GM18907 (cell line): ENCODE data around the gene RAD51B.
A peak's percentile ranks its signal among the peaks of the same experiment; 100 is the strongest.
"Not testable (repeated sequence)": the region's sequence is repeated elsewhere in the genome, so short reads cannot be mapped to it uniquely, and the experiment has no call there.

ENCODE experiments used
- ATAC-seq: cut with Tn5 transposase; IDR thresholded peaks from one replicate; pipeline ENCODE4 v1.9.1; 2021; ENCODE audit warnings: mild to moderate bottlenecking, moderate library complexity; ENCODE audit not compliant: unreplicated experiment

The RAD51B gene

DNA sequence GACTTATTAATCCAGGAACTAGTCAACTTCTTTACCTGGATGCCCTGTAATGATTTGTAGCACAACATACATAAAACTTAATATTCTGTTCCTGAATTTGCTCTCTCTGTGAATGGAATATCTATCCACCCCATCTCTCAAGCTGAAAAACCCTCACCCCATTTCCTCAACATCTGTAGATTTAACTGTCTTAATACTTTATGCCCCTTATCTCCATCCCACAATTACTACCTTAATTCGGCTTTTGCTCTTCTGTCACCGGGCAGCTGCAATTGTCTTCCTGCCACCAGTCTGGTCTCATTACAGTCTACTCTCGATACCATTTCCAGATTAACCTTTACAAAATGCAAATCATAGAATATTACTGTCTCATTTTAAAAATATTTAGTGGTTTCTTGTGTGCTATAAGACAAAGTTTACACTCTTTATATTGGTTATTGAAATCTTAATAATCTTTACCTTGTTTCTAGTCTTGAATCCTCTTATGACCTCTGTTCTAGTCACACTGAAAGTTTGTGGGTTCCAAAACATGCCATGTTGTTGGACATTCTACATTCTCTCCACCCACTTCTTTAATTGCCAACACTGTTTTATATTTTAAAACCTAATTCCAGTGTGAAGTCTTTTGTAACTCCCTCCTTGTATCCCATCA, 347.3 kb downstream of the RAD51B start:
- ATAC-seq = no peak

- ATAC-seq = no peak
Measured at GRCh38 chr14:68167383-68168087, 348.0 kb downstream of the RAD51B start.

DNA sequence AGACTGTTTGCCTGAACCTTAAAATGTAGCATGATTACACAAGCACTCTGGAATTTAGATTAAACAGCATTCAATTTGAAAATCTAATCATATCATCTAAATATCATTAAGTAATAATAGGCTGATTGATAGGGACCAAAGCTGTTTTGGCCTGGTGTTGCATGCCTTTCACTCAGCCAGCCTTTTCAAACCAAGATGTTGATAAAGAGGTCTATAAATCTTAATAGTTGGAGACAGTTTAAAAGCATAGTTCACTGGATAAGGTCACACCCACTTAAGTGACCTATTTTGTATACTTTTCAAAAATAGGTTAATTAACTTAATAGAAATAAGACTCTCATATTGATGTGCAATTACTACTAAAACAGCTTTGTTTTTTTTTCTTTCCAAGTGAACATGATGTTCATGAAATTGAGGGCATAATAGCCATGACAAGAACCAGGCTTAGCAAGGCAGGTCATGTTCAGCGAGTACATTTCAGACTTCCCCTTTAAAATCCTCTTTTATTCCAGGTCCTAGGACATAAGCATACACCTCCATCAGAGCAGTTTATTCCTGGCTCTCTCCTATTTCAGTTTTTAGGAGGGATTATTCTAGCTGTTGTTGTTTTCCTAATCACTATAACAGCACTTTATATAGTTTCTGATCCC, 349.0 kb downstream of the RAD51B start:
- no peak for ATAC-seq

- no peak for ATAC-seq
Measured at GRCh38 chr14:68172216-68172615, 352.6 kb downstream of the RAD51B start.

GRCh38 chr14:68172627-68173026, 353.0 kb downstream of the RAD51B start:
- ATAC-seq = peak; percentile 67

DNA sequence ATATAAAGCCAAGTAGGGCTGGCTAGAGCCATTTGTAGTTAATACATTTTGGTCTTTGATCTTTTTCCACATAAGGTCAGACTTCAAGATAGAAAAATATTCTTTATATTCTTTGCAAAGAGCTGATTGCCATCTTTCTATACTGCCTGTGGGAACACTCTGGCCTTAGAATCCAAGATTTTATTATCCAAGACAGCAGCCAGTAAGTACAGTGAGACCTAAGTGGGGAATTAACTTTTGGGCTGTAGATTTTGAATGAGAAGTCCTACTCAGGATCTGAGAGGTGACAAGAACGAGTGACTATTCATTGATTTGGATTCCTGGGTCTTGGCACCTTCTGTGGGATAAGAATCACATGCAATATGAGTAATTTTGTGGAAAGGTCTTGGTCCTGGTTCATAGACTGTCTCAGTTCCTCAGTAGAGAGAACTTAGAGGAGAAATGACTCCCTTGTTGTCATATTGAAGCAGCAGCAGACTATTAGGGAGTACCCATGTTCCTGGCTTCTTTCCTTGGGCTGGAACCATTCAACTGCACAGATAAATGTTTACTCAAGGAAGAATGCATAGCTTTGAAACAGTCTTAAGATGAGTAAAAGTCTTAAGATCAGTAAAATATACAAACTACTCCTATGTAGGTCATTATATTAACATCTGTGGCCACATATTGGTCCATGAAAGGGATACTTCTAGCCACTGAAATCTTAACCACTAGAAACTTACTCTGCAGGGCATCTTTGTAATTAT, 353.8 kb downstream of the RAD51B start:
- ATAC-seq = no peak

- no peak for ATAC-seq
Measured at GRCh38 chr14:68174446-68174845, 354.9 kb downstream of the RAD51B start.

DNA sequence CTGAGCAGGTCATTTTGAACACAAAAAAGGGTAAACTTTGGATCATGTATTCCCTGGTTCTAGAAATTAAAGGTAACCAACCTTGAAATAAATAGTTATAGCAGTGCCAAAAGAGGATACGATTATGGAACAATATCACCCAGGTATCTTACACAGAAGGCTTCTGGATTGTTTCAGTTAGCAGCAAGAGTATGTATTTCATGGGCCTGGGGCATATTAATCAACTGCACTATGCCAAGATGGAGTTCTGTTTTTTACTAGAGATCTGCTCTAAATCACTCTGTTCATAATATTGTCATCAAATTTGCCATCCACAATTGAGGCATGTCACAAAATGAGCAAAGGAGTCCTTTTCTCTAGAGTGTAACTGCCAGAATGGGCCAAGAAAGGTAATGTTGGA, 357.1 kb downstream of the RAD51B start:
- ATAC-seq = no peak

GRCh38 chr14:68177728-68178127, 358.1 kb downstream of the RAD51B start:
- no peak for ATAC-seq

DNA sequence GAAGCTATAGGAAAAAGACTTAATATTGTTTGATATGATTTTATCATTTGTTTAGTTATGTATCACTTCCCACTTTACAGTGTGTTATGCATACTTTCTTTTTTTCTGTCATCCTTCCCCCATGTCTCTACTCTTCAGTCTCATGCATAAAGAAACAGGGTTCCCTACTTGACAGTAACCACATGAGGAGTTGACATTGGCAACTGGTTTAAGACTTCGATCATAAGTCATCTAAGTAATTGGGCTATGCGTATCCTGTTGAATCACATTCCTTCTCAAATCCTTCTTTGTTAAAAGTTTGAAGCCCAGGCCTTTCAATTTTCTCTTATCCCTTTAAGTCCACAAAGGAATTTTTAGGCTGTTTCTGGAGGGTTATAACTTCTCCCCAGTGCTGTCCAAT, 358.7 kb downstream of the RAD51B start:
- ATAC-seq = no peak

DNA sequence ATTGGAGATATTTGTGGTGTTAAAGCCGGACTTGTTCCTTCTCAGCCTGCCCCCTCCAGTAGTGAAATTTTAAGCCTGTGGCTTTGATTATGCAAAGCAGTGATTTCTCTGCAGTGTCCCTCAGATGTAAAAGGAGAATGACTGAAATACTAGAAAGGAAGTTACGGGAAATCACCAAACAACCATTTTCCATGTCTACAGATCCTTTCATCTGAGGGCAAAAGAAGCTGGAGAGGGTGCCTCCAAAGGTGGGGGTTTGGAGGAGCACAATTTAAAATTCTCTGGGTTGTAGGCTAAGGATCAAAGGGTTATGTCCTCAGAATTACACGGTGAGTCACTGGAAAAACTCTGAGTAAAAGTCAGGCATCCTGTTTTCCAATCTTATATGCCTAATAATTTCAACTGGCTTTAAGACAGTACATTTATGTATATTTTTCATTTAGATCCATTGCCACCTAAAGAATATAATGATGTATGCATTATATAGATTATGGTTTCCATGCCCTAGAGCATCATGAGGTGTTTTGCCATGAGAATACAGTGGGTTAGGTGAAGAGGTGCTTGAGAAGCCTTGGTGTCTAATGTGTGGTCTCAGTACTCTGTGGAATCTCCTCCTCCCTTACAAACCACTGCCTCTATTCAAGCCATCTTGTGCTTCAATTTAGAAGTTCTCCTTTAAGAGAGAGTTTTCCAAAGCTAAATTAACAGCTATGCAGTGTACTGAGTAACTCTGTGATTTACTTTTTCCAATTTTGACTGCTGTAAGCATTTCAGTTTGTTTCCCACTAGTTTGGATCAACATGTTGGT, 362.1 kb downstream of the RAD51B start:
- peak; percentile 30 for ATAC-seq

GRCh38 chr14:68182492-68182891, 362.9 kb downstream of the RAD51B start:
- peak; percentile 75 for ATAC-seq

DNA sequence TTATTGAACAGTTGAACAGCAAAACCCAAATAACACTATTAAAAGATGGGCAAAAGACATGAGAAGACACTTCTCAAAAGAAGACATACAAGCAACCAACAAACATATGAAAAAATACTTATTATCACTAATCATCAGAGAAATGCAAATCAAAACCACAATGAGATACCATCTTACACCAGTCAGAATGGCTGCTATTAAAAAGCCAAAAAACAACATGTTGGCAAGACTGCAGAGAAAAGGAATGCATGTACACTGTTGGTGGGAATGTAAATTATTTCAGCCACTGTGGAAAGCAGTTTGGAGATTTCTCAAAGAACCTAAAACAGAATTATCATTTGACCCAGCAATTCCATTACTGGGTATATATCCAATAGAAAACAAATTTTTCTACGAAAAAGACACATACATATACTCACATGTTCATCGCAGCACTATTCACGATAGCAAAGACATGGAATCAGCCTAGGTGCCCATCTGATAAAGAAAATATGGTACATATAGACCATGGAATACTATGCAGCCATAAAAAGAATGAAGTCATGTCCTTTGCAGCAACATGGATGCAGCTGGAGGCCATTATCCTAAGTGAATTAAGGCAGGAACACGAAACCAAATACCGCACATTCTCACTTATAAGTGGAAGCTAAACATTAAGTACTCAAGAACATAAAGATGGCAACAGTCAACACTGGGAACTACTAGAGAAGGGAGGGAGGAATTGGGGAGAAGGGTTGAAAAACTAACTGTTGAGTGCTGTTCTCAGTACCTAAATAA, 367.1 kb downstream of the RAD51B start:
- not testable (repeated sequence) for ATAC-seq

GRCh38 chr14:68188174-68188573, 368.6 kb downstream of the RAD51B start:
- no peak for ATAC-seq

- ATAC-seq = no peak
Measured at GRCh38 chr14:68190032-68190431, 370.5 kb downstream of the RAD51B start.

DNA sequence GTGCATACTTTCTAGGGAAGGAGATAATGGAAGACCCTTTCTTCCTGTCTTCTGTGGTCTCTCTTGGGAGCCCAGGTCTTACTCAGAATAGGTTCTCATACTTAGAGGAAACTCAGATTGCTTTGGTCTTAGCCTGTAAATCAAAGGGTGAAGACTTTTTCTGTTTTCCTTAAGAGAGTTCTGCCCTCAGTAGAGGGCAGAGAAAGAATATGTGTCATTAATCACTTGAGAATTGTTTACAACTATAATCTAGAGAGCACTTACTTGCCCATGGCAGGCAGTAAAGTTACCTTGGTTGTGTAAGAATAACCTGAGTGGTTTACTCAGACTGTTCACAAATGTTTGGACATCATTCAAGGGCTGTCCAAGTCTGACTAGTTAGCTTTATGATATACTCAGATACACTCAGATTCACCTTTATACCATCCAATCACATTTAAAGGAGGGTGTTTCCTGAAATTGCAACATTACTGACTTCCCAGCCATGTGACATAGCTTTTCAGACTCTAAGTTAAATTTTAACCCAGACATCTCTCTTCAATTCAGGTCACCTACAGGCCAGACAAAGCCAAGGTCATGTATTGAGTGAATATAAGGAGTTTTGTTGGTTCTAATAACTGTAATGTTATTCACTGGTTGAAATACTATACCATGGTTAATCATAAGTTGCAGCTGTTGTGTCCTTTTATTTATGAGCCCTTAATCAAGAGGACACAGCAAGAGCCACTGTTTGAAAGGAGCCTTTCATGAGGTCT, 372.2 kb downstream of the RAD51B start:
- ATAC-seq = no peak

GRCh38 chr14:68192935-68193334, 373.4 kb downstream of the RAD51B start:
- no peak for ATAC-seq

DNA sequence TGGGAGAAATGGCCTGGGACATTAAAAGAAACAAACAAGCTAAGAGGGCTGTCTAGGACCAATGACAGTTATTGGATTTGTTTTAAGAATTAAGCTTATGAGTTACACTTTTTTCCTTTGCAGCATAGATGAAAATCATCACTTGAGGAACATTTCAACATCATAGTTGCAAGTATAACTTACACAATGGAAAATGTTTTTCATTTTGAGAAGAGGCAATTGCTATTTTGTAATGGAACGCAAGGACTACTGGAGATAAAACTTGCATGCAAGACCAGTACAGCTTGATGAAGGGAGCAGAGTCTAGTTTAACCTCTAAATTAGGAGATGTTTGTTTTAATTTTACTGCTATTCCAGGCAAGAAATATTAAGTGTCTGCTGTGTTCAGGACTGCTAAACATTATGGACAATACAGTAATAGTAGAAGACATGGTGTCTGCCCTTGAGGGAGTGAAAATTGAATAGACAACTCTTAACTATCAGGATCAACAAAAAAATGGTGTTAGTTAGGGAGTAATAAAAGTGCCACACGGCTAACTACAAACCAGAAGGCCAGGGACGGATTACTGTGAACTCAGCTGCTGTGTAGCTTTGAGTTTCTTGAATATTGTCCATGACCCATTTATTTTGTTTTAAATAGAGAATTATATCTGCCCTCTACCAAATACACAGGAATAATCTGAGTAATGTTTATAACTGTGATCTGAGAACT, 374.5 kb downstream of the RAD51B start:
- ATAC-seq = no peak

- no peak for ATAC-seq
Measured at GRCh38 chr14:68195126-68195525, 375.5 kb downstream of the RAD51B start.
